ENCODE data around the gene TTF1. TPM values are rescaled to one million over a fixed set of nuclear protein-coding genes. Genes with fewer than 3 reads are reported as not detected.

The TTF1 gene
- total and polyA plus RNA-seq, 9 of the 15 experiments (the other 6 are each of a cell fraction or from before 2014, with no cell fraction given): 9.0 to 18.5 (median 15.8) TPM

DNA sequence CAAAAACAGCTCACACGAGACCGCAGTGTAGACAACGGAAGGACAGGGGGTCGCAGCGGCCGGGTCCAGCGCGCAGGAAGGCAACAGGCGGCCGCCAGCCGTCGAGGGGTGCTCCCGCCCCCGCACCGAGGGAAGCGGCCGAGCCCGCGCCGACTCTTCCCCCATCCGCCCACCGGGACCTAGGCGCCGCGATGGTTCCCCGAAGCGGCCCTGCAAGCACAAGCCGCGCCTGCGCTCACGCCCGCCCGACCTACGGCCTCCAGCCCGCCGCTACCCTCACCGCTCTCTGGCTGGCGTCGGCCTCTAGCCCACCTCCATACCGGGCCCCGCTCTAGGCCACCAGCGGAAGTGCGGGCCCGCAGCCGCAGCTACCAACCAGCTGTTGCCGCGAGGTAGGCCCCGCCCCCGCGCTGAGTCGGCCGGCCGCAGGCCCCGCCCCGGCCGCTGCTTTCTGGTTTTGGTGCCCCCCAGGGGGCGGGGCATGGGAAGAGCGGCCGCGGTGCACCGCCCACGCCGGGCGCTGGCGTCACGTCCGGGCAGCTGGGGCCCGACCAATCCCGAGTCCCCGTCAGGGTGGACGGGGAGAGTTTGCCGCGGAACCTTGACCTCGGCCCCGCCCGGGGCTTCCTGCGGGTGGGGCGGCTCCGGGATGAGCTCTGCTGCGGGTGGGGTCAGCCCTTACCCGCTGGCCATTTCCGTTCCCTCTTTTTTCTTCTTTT, 51.8 kb downstream of the TTF1 start, which contains the start of gene SETX (continued):
- TF ChIP-seq TEAD4 (IDR thresholded peaks at IDR 0.05; ENCODE audit: low read length): no peak
- peak; percentile 20; the same call in 1 of the 2 replicates for TF ChIP-seq TEAD4 (CRISPR knock-in tag; IDR thresholded peaks at IDR 0.05; ENCODE audit: borderline replicate concordance)
- peak; percentile 88 for TF ChIP-seq CXXC5 (CRISPR knock-in tag; IDR thresholded peaks at IDR 0.05)
- TF ChIP-seq POLR2G (IDR thresholded peaks at IDR 0.05; ENCODE audit: low read depth, low read length): peak; percentile 98
- no peak for TF ChIP-seq ZNF395 (CRISPR knock-in tag; IDR thresholded peaks at IDR 0.05)
- 0 out of 2 replicates have a peak, but pooled peaks have one; percentile 40 for TF ChIP-seq NR3C1 (CRISPR knock-in tag; IDR thresholded peaks at IDR 0.05)
- TF ChIP-seq JUN (IDR thresholded peaks at IDR 0.05; ENCODE audit: borderline replicate concordance, low read depth, low read length): no peak
- TF ChIP-seq JUN (CRISPR knock-in tag; IDR thresholded peaks at IDR 0.05; ENCODE audit: borderline replicate concordance): no peak
- peak; percentile 77 for TF ChIP-seq HMGN3 (IDR thresholded peaks at IDR 0.05; ENCODE audit: borderline replicate concordance, extremely low read depth, insufficient read length, low read depth, low read length)
- peak; percentile 67; the same call in 1 of the 2 replicates for TF ChIP-seq SIN3B (IDR thresholded peaks at IDR 0.05; ENCODE audit: low read depth)
- TF ChIP-seq, protein P1, sequence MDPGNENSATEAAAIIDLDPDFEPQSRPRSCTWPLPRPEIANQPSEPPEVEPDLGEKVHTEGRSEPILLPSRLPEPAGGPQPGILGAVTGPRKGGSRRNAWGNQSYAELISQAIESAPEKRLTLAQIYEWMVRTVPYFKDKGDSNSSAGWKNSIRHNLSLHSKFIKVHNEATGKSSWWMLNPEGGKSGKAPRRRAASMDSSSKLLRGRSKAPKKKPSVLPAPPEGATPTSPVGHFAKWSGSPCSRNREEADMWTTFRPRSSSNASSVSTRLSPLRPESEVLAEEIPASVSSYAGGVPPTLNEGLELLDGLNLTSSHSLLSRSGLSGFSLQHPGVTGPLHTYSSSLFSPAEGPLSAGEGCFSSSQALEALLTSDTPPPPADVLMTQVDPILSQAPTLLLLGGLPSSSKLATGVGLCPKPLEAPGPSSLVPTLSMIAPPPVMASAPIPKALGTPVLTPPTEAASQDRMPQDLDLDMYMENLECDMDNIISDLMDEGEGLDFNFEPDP (CRISPR knock-in tag; IDR thresholded peaks at IDR 0.05): no peak
- peak; percentile 36 for TF ChIP-seq HNRNPLL (IDR thresholded peaks at IDR 0.05; ENCODE audit: low read depth, low read length, poor library complexity, severe bottlenecking)
- peak; percentile 84 for TF ChIP-seq POLR2AphosphoS5 (IDR thresholded peaks at IDR 0.05; ENCODE audit: control insufficient read depth, insufficient read depth, low read depth, low read length)
- TF ChIP-seq ATF1 (CRISPR knock-in tag; IDR thresholded peaks at IDR 0.05): no peak
- peak; percentile 92 for TF ChIP-seq ATF1 (tag; IDR thresholded peaks at IDR 0.05)
- TF ChIP-seq ZNF124 (CRISPR knock-in tag; IDR thresholded peaks at IDR 0.05): no peak
- peak; percentile 52 for TF ChIP-seq SAP30 (IDR thresholded peaks at IDR 0.05; ENCODE audit: borderline replicate concordance, insufficient read depth, low read depth, low read length, poor library complexity, severe bottlenecking)
- TF ChIP-seq ETV1 (tag; conservative IDR thresholded peaks at IDR 0.05; ENCODE audit: low read depth): peak; percentile 10; the same call in 1 of the 2 replicates
- 0 out of 2 replicates have a peak, but pooled peaks have one; percentile 3 for TF ChIP-seq SMC3 (conservative IDR thresholded peaks at IDR 0.05; ENCODE audit: insufficient read depth, low read depth, low read length)
- no peak for TF ChIP-seq ZNF133 (CRISPR knock-in tag; IDR thresholded peaks at IDR 0.05)
- TF ChIP-seq ZNF324 (CRISPR knock-in tag; IDR thresholded peaks at IDR 0.05): no peak
- peak; percentile 68; the same call in 1 of the 2 replicates for TF ChIP-seq MBD2 (IDR thresholded peaks at IDR 0.05; ENCODE audit: borderline replicate concordance, low read depth)
- TF ChIP-seq PRPF4 (IDR thresholded peaks at IDR 0.05; ENCODE audit: insufficient read depth, low read depth, low read length, poor library complexity, severe bottlenecking): peak; percentile 44
- TF ChIP-seq, protein P2, sequence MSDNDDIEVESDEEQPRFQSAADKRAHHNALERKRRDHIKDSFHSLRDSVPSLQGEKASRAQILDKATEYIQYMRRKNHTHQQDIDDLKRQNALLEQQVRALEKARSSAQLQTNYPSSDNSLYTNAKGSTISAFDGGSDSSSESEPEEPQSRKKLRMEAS (CRISPR knock-in tag; IDR thresholded peaks at IDR 0.05): peak; percentile 67
- peak; percentile 77 for TF ChIP-seq L3MBTL2 (IDR thresholded peaks at IDR 0.05)

All from K562 (cell line).